HG02759 (cell line): ENCODE measurements around the gene ATP5F1D.

Source experiments
- ATAC-seq: cut with Tn5 transposase; IDR thresholded peaks from one replicate; pipeline ENCODE4 v1.9.1; 2021; ENCODE audit warnings: mild to moderate bottlenecking, moderate library complexity; ENCODE audit not compliant: unreplicated experiment

The ATP5F1D gene

GRCh38 chr19:1278713-1279660 is 37.4 kb downstream of the ATP5F1D start:
- ATAC-seq = no peak

GRCh38 chr19:1279782-1280341 is 38.3 kb downstream of the ATP5F1D start:
- ATAC-seq = no peak

DNA sequence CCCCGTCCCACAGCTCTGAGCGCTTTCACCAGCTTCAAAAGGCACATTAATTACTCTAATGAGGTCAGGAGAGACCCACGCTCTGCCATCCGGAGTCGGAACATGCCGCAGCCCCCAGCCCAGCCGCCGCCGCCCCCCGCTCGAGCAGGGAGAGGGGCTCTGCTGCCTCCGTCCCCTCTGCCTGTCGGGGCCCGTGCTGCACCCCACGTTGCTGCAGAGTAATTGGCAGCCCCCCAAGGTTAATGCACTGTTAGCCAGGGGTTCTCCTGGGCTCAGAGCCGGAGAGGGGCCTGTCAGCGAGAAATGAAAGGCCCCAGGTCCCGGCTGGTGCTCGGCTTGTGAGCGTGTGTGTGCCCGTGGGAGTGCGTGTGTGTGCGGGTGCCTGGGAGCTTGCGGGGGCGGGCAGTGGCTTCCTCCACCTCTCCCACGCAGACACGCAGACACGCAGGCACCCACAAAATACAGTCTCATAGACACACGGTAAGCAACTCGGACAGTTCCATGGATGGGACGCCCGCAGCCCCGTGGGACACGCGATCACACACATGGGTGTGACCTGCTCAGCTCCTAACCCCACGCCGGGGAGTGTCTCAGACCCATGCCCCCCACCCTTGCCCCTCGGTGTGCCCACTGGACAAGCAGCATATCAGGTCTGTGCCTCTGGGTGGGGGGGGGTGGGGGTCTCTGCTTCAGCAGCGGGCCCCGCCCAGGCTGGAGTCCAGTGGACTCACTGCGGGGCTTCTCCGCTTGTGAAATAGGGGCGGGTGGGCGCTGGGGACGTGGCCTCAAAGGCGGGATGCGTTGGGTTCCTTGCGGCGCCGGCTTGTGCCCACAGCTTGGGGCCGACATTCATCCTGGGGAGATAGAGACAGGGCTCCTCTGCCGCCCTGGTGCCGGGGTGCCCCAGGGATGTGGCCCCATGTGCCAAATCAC is 39.4 kb downstream of the ATP5F1D start:
- ATAC-seq = no peak

GRCh38 chr19:1281569-1282287 is 40.2 kb downstream of the ATP5F1D start:
- ATAC-seq = no peak

DNA sequence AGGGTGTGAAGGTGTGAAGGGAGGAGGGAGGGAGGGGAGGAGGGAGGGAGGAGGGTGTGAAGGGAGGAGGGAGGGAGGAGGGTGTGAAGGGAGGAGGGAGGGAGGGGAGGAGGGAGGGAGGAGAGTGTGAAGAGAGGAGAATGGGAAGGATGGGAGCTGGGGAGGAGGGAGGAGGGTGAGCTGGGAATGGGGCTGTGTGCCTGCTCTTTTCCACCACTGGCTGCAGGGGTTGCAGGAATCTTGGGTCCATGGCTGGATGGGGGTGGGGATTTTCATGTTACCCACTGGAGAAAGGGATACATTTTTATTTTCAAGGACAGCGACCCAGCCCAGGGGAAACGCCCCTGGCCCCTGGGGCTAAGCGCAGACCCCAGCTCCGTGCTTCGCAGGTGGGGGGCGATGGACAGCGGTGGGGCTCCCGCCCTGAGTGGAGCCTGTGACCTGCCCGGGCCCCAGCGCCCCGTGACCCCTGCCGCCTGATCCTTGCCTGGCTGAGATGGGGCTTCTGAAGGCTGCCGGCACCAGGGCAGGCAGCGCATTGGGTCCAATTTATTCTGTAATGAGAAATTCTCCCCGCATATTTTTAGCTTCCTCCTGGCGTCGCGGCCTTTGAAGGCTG is 41.1 kb downstream of the ATP5F1D start:
- no peak for ATAC-seq

GRCh38 chr19:1283207-1283916 is 41.8 kb downstream of the ATP5F1D start:
- ATAC-seq = no peak

DNA sequence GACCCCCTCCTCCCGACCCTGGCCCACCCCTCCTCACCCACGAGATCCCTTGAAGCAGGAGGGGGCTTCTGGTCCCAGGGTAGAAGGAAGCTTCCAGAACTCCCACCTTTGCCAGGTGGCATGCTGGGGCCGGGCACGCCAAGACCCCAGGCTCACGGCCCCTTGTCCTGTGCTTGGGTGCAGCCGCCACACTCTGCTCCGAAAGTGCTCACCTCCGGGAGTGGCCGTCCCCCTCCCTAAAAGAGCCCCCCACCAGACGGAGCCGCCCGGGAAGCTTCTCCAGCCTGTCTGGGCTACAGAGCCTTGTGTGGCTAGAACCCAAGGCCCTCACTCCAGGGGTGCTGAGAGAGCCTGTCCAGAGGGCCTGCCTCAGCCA is 42.4 kb downstream of the ATP5F1D start:
- ATAC-seq = no peak

DNA sequence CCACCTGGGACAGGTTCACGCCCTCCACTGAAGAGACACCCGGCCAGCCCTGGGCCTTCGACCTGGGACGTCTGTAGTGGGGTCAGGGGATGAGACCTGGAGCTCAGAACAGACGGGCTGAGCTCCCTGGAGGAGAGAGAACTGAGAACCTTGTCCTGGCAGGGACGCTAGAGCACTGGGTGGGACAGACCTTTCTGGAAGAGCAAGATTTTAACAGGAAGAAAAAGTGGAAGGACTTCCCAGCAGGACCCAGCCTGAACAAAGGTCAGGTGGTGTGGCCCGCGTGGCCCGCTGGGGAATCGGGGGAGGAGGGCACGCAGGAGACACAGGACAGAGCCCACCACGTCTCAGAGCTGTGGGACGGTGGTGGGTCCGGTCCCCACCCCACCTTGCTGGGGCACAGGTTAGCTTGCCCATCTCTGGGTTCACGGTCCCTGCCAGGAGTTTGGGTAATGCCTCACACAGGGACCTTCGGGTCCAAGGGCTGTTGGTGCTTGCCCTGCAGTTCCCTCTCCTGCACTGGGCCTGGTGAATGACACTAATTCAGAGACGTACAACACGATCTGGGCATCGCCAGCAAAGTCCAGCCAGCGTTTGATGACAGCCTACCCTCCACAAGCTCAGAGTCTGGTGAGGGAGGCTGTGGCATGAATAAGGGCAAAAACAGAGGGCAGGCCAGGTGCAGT is 42.9 kb downstream of the ATP5F1D start:
- ATAC-seq = no peak

DNA sequence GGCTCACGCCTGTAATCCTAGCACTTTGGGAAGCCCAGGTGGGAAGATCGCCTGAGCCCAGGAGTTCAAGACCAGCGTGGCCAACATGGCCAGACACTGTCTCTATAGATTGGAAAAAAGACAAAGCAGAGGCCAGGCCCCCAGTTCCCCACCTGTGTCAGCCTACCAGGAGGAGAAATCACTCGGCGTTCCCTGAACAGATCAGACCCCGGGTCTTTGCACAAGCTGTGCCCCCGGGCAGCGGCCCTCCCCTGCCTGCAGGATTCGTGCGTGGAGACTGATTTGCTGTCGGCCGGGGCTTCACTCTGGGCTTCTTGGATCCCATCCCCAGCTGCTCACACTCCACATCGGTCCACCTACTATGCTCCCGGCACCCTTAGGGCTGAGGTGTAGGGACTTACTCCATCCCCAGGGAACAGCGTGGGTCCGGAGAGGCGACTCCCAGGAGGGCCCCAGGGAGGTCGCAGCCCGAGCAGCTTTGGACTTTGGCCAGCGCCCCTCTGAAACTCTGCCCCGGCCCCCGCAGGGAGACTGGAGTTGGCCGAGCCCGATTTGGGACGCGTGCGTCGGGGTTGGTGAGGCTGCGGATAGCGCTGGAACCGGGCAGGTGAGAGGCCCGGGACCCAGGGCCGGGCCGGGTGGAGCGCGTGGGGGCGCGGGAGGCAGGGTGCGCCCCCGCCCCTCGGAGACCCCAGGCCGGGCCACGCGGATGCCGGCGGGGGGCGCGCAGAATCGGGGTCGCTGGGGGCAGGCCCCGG is 43.6 kb downstream of the ATP5F1D start:
- no peak for ATAC-seq

GRCh38 chr19:1285737-1286360 is 44.3 kb downstream of the ATP5F1D start, which contains the start of gene EFNA2:
EFNA2 (plus strand) TSS chr19:1285873; CDS start chr19:1286169, 296 bp downstream.
- ATAC-seq = no peak

GRCh38 chr19:1286487-1287353 is 45.2 kb downstream of the ATP5F1D start:
- no peak for ATAC-seq

- ATAC-seq = no peak
Measured at GRCh38 chr19:1287354-1288225, 46.0 kb downstream of the ATP5F1D start.

- no peak for ATAC-seq
Measured at GRCh38 chr19:1288226-1288612, 46.7 kb downstream of the ATP5F1D start.

- ATAC-seq = no peak
Measured at GRCh38 chr19:1288833-1289685, 47.5 kb downstream of the ATP5F1D start.

DNA sequence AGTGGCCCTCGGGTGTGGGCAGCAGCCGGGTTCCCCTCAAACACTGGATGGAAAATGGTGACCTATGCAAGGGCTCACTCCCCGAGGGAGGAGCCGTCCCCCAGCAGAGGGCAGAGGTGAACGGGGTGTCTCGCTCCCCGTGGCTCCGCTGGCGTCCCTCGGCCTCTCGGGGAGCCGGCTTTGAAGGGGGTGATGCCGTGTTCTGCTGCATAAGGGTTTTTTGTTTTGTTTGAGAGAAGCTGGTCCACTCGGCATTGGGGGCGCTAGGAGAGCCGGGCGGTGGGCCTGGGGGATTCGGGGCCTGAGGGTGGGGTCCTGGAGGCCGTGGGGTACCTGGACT is 48.1 kb downstream of the ATP5F1D start:
- no peak for ATAC-seq
